ENCODE data around the gene EIF2B5. TPM values are rescaled to one million over a fixed set of nuclear protein-coding genes. Genes with fewer than 3 reads are reported as not detected.

Gene EIF2B5
- polyA plus RNA-seq, 1 donor (not counting 4 experiments of a cell fraction or from before 2014, with no cell fraction given): 37.9 TPM

- FAIRE-seq (no peak), DNase-seq (ENCODE audit: low read depth, low spot score) (no peak)
- no peak overlapping the region for H3K4me2 ChIP-seq (ENCODE audit: control insufficient read depth, extremely low read depth, insufficient read depth, low read depth, low read length)
- no peak overlapping the region for H3K27ac ChIP-seq (ENCODE audit: control insufficient read depth, insufficient read depth, low read length)
- peaks cover 31 to 43% of the 10 kb centered on the region in 2 experiments for H3K36me3 ChIP-seq (ENCODE audit: control insufficient read depth in 2 of 2, extremely low read depth in 1 of 2, insufficient read depth in 2 of 2, low read length in 2 of 2)
- no peaks in the 10 kb centered on the region for H3K9me3 ChIP-seq (ENCODE audit: control insufficient read depth, low read depth, low read length)
- peaks cover 9% of the 10 kb centered on the region for H4K20me1 ChIP-seq (ENCODE audit: control insufficient read depth, extremely low read depth, insufficient read depth, low read length)
- no peaks in the 10 kb centered on the region for H3K9me1 ChIP-seq (ENCODE audit: control insufficient read depth, extremely low read depth, insufficient read depth, low read length)
- no peak overlapping the region for H3K9ac ChIP-seq (ENCODE audit: control insufficient read depth, extremely low read depth, insufficient read depth, low read length)
- H3K4me1 ChIP-seq (ENCODE audit: control insufficient read depth, extremely low read depth, insufficient read depth, low read length): peaks cover 4% of the 10 kb centered on the region
- H3K4me3 ChIP-seq (ENCODE audit: control insufficient read depth in 2 of 3, extremely low read depth in 1 of 3, insufficient read depth in 2 of 3, low read depth in 1 of 3, low read length in 3 of 3): no peak overlapping the region
- H3K79me2 ChIP-seq (ENCODE audit: control insufficient read depth, insufficient read depth, low read length): no peaks in the 10 kb centered on the region
- no peaks in the 10 kb centered on the region for H3K27me3 ChIP-seq (ENCODE audit: control insufficient read depth, extremely low read depth, insufficient read depth, low read length)
- dilution Hi-C loops (cut with MboI; ENCODE audit: extremely low pct_ligation_motif_present, low sequenced_read_pairs): no loop called here
- TF ChIP-seq, protein P1, sequence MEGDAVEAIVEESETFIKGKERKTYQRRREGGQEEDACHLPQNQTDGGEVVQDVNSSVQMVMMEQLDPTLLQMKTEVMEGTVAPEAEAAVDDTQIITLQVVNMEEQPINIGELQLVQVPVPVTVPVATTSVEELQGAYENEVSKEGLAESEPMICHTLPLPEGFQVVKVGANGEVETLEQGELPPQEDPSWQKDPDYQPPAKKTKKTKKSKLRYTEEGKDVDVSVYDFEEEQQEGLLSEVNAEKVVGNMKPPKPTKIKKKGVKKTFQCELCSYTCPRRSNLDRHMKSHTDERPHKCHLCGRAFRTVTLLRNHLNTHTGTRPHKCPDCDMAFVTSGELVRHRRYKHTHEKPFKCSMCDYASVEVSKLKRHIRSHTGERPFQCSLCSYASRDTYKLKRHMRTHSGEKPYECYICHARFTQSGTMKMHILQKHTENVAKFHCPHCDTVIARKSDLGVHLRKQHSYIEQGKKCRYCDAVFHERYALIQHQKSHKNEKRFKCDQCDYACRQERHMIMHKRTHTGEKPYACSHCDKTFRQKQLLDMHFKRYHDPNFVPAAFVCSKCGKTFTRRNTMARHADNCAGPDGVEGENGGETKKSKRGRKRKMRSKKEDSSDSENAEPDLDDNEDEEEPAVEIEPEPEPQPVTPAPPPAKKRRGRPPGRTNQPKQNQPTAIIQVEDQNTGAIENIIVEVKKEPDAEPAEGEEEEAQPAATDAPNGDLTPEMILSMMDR (optimal IDR thresholded peaks at IDR 0.05 in 1 of 3, IDR thresholded peaks at IDR 0.05 in 1 of 3, conservative IDR thresholded peaks at IDR 0.05 in 1 of 3; ENCODE audit: extremely low read depth in 1 of 3, insufficient read depth in 2 of 3, low read length in 3 of 3): no peak
- no peak for TF ChIP-seq EZH2 (IDR thresholded peaks at IDR 0.05; ENCODE audit: low read length)
- H2AFZ ChIP-seq (ENCODE audit: control insufficient read depth, low read length): no peak overlapping the region
Measured at GRCh38 chr3:184145751-184146270, 10.7 kb downstream of the EIF2B5 start.

- dilution Hi-C loops (cut with MboI; ENCODE audit: extremely low pct_ligation_motif_present, low sequenced_read_pairs): no loop called here
- FAIRE-seq: no peak
Measured at GRCh38 chr3:184148076-184148475, 12.9 kb downstream of the EIF2B5 start.

More at GRCh38 chr3:184148076-184148475, 12.9 kb downstream of the EIF2B5 start:
- no peak for DNase-seq (ENCODE audit: low read depth, low spot score)
- Histone ChIP-seq H3K79me2 (ENCODE audit: control insufficient read depth, insufficient read depth, low read length) (no peaks in the 10 kb centered on the region), H3K27ac (ENCODE audit: control insufficient read depth, insufficient read depth, low read length) (no peak overlapping the region), H3K27me3 (ENCODE audit: control insufficient read depth, extremely low read depth, insufficient read depth, low read length) (no peaks in the 10 kb centered on the region), H3K9me1 (ENCODE audit: control insufficient read depth, extremely low read depth, insufficient read depth, low read length) (no peaks in the 10 kb centered on the region), H4K20me1 (ENCODE audit: control insufficient read depth, extremely low read depth, insufficient read depth, low read length) (peaks cover 9% of the 10 kb centered on the region), H3K9me3 (ENCODE audit: control insufficient read depth, low read depth, low read length) (no peaks in the 10 kb centered on the region), H3K4me1 (ENCODE audit: control insufficient read depth, extremely low read depth, insufficient read depth, low read length) (peaks cover 4% of the 10 kb centered on the region), H3K9ac (ENCODE audit: control insufficient read depth, extremely low read depth, insufficient read depth, low read length) (no peak overlapping the region), H3K36me3 (ENCODE audit: control insufficient read depth in 2 of 2, extremely low read depth in 1 of 2, insufficient read depth in 2 of 2, low read length in 2 of 2) (peaks cover 17 to 27% of the 10 kb centered on the region in 2 experiments), H3K4me3 (ENCODE audit: control insufficient read depth in 2 of 3, extremely low read depth in 1 of 3, insufficient read depth in 2 of 3, low read depth in 1 of 3, low read length in 3 of 3) (no peak overlapping the region), H3K4me2 (ENCODE audit: control insufficient read depth, extremely low read depth, insufficient read depth, low read depth, low read length) (no peak overlapping the region), H2AFZ (ENCODE audit: control insufficient read depth, low read length) (no peak overlapping the region)
- TF ChIP-seq, protein P1 (optimal IDR thresholded peaks at IDR 0.05 in 1 of 3, IDR thresholded peaks at IDR 0.05 in 1 of 3, conservative IDR thresholded peaks at IDR 0.05 in 1 of 3; ENCODE audit: extremely low read depth in 1 of 3, insufficient read depth in 2 of 3, low read length in 3 of 3): no peak
- TF ChIP-seq EZH2 (IDR thresholded peaks at IDR 0.05; ENCODE audit: low read length): no peak
